Fibroblast of lung (primary cell): Measurements from ENCODE around the gene ZSCAN16.

Experiments used
- CTCF ChIP-seq, 2 donors: IDR thresholded peaks in 1 of 2; conservative IDR thresholded peaks in 1 of 2; 1 replicate in 1 of 2; 2 replicates in 1 of 2; pipeline ENCODE4 v1.5.1; 2011 to 2012; ENCODE audit warnings: low read length in 2 of 2, control low read depth in 1 of 2, inconsistent platforms in 1 of 2, low read depth in 1 of 2, mild to moderate bottlenecking in 1 of 2
- EZH2 ChIP-seq: IDR thresholded peaks from 2 replicates; pipeline ENCODE4 v1.5.1; 2012; ENCODE audit warnings: low read length, control low read depth, mild to moderate bottlenecking; ENCODE audit errors: missing control alignments

DNA sequence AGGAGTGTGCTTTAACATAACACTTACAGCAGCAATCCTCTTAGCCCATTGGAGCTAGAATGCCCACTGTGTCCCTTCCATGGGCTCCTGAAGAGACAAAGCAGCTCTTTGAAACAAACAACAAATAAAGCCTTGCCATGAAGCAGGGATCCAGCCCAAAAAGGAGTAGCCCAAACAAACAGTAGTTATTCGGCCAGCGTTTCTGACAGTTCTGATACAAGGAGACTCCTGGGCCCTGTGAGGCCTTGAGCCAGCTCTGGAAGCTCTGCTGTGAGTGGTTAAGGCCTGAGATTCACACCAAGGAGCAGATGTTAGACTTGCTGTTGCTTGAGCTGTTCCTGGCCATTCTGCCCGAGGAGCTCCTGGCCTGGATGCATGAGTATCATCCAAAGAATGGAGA, 16.9 kb upstream of the ZSCAN16 start:
- TF ChIP-seq CTCF (conservative IDR thresholded peaks at IDR 0.05 in 1 of 2, IDR thresholded peaks at IDR 0.05 in 1 of 2; ENCODE audit: low read depth in 1 of 2, low read length in 2 of 2) (no peak), EZH2 (no peak)
